G401 (cell line): ENCODE results near the gene TIMM44. TPM values are rescaled to one million over a fixed set of nuclear protein-coding genes. Genes with fewer than 3 reads are reported as not detected.
"Not testable (repeated sequence)": the region's sequence is repeated elsewhere in the genome, so short reads cannot be mapped to it uniquely, and the experiment has no call there.

Experiments used
- DNase-seq: peaks from one replicate; pipeline ENCODE4 v3.0.0-alpha.2; 2015; ENCODE audit warnings: low spot score
- in situ Hi-C: cut with HindIII; loops from 2 replicates; pipeline ENCODE4 v1.10.0; 2016; ENCODE audit warnings: low sequenced_read_pairs, mixed read lengths
- total RNA-seq: library from RNA; depleted of rRNA; stranded (reverse); fragments of >200 nt; shearing (Covaris generic); gene quantifications from 2 replicates; pipeline ENCODE4 v1.2.3, GENCODE V29; 2014

TIMM44 gene
- total RNA-seq, 1 experiment from 2014 or later: 168 TPM

DNA sequence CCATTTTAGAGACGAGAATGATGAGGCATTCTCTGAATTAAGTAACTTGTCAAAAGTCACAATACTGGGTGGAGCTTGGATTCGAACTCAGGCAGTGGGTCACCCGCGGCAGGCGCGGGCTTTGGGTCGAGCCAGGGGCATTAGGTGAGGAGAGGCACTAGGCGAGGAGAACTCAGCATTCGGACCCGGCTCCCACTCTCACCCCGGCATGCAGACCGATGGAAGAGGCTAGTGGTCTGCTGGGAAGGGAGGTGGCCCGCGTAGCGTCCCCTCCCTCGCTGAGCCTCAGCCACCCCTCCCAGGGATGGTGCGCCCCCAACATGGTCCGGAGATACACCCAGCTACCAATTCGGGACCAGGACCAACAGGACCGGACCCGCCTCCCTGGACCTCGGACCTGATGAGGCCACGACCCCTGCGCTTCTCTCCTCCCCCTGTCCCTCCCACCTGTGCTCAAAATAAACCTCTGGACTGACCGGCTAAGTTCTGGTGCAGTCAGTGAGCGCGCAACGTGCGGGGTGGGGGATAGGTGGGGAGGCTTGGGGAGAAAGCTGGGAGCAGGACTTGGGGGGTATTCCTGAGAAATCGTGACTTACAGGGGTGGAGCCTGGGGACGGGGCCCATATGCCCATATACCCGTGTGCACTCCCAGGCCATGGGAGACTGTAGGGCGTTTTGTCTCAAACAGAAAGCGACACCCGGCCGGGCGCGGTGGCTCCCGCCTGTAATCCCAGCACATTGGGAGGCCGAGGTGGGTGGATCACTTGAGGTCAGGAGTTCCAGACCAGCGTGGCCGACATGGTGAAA, 24.6 kb downstream of the TIMM44 start:
- no peak for DNase-seq
- in situ Hi-C loops: no loop called here

DNA sequence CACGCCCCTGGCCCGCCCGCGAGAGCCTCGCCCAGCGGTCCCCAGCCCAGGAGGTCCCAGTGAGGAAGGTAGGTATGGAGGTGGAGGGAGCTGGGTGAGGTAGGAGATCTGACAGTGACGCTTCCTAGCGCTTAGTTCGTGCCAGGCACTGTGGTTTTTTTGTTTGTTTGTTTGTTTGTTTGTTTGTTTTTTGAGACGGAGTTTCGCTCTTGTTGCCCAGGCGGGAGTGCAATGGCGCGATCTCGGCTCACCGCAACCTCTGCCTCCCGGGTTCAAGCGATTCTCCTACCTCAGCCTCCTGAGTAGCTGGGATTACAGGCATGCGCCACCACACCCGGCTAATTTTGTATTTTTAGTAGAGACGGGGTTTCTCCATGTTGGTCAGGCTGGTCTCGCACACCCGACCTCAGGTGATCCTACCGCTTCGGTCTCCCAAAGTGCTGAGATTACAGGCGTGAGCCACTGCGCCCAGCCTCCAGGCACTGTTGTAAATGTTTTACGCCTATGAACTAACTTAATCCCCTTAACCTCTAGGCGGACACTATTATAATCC, 25.3 kb downstream of the TIMM44 start:
- DNase-seq, in situ Hi-C loops: not testable (repeated sequence)

DNA sequence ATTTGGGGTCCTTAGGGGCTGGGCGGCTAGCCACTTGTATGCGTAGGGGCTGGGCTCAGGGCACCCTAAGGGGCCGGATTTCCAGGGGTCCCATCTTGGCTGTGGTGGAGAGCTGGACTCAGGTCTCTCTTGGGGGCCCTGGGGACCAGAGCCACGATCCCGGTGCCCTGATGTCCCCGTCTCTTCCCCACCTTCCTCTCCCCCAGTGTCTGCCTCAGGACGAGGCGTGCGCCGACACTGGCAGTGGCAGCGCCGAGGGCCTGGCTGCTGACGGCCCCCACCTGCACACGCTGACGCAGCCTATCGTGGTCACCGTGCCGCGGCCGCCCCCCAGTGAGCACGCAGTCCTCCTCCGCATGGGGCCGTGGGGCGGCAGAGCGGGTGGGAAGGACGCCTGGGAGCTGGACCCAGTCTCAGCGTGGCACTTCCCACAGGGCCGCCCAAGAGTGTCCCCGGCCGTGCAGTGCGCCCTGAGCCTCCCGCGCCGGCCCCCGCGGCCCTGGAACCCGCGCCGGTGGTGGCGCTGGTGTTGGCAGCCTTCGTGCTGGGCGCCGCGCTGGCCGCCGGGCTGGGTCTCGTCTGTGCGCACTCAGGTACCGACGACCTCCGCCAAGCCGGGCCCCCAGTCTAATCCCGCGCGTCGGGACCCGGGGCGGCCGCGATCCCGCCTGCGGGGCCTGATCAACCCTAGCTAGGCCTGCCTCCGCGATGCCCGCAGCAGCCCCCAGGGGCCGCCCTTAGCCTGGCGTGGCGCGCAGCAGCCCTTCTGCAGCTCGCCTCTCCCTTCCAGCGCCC, 26.0 kb downstream of the TIMM44 start:
- in situ Hi-C loops: no loop called here
- DNase-seq: peak; percentile 75

DNA sequence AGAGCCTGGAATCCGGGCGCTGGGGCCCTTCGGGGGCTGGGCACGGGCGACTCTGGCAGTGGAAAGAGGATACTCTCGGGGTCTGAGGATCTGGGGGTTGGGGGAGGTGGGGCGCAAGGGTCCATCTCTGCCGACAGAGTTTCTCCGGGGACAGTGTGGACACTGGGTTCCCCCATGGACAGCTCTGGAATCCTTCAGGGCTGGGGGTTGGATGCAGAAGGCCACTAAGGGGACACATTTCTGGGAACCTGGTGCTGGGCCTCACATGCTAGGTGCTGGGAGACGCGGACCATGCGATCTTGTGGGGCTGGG, 26.6 kb downstream of the TIMM44 start:
- in situ Hi-C loops: no loop called here

GRCh38 chr19:7916103-7916954, 27.1 kb downstream of the TIMM44 start:
- in situ Hi-C loops: no loop called here
- no peak for DNase-seq

More for the DNA sequence above, 26.6 kb downstream of the TIMM44 start:
- no peak for DNase-seq

DNA sequence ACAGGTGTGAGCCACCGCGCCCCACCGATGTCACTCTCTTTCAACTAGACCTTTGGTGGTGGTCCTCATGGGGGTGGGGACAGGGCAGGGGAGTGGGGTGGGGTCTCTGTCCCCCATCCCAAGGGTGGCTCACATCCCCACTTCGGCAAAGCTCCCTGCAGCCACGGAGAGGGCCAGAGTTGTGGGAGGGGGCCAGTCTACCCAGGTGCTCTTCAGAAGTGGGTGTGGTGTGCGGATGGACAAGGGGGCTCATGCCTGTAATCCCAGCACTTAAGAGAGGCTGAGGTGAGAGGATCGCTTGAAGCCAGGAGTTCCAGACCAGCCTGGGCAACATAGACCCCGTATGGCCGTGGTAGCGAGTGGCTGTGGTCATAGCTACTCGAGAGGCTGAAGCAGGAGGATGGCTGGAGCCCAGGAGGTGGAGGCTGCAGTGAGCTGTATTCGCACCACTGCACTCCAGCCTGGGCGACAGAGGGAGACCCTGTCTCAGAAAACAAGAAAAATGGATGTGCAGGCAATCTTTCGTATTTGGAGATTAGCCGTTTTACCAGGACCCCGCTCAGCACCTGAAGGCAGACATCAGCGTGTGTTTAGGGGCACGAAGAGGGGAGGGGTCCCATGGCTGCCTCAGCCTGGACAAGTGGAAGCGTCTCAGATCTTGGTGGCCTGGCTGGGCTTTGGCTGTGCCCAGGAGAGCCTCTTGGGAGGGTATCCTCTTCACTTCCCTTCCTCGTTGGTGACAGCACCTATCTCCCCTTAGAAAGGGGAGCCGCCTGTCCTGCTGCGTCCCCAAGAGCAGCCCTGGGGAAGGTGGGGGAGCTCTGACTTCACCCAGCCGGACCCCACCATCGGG, 28.0 kb downstream of the TIMM44 start:
- in situ Hi-C loops: no loop called here
- DNase-seq: no peak

GRCh38 chr19:7914598-7915045, 28.8 kb downstream of the TIMM44 start, which contains the start of gene TGFBR3L:
TGFBR3L (plus strand) TSS chr19:7914830.
- no peak for DNase-seq
- in situ Hi-C loops: no loop called here

DNA sequence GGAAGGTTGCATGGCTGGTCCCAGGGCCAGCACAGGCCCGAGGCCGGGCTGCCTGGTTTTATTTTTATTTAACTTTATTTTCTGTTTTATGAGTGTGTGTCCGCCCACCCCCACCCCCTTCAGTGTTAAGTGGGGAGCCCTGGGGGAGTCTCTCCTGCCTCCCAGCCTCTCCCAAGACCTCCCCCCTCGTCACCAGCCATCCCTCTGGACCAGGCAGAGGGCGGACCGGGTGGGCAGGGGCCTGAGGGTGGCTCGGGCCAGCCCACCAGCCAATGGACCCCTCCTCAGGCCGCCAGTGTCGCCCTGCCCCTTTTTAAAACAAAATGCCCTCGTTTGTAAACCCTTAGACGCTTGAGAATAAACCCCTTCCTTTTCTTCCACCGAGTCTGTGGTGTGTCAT, 29.4 kb downstream of the TIMM44 start:
- in situ Hi-C loops: no loop called here
- no peak for DNase-seq

DNA sequence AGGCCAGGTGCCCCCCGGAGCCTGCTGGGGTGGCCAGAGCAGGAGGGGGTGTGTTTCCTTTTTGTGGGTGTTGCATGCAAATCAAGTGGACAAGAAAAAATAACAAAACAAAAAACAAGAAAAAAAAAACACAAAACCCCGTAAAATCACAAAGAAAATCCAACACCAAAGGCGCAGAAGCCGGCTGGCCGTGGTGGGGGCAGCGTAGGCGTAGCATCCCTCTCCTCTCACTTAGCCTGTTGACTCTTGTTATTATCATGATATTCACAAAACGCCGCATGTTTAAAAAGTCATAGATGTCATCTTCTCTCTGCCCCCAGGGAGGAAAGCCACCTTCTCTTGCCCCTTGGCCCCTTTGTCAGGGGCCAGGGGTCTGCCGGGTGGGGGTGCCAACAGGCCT, 29.8 kb downstream of the TIMM44 start:
- DNase-seq: no peak
- in situ Hi-C loops: no loop called here

DNA sequence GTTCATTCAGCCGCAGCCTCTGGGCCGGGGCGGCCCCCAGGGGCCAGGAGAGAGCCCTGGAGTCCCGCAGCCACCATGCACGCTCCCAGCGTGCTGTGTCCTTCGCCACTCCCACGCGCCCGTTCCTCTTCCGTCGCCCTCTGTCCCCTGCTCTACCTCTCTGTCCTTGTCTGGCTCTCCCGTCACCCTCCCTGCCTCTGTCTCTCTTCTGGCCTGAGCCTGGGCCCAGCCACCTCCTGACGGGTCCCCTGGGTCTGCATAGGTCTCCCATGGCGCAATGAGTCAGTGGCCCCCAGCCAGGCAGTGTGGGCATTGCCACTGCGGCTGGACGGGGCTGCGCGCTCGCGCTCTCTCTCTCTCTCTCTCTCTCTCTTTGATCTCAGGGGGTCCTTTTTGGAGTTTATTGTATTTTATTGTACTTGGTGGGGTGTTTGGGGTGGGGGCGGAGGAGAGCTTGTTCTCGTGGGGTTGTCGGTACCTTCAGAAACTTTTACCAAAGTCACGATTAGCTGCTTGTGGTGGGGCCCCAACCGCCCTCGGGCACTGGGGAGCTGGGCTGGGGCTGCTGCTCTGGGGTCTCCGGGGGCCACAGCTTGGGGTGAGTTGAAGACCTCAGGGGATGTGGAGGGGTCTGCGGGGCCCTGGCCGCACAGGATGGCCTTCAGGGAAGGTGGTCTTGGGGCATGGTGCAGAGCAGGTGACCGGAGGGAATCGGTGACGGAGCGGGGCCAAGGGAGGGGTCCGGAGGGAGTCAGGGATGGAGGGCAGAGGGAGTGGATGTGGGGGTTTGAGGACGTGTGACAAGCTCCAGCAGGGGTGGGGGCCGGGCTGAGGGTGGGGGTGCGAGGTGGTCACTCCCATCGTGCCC, 30.5 kb downstream of the TIMM44 start:
- in situ Hi-C loops: no loop called here
- DNase-seq: no peak

DNA sequence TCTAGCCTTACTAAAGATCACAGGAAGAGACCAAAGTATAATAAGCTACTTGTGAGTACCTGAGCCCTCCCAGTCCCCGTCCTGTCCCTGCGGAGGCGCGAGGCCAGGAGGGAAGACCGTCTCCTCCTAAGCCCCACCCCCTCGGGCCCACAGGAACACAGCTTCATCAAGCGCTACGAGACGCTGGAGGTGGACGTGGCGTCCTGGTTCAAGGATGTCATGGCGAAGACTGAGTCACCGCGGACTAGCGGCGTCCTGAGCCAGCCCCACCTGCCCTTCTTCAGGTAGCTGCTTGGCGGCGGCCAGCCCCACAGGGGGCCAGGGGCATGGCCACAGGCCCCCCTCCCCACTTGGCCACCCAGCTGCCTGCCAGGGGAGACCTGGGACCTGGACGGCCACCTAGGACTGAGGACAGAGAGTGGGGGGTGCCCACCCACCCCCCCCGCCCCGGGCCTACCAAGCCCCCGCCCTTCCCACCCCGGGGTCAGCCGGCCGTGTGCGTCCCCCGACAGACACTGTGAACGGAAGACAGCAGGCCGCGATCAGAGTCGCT, 31.2 kb downstream of the TIMM44 start:
- no peak for DNase-seq
- in situ Hi-C loops: no loop called here

GRCh38 chr19:7911508-7912143, 31.8 kb downstream of the TIMM44 start:
- in situ Hi-C loops: no loop called here
- DNase-seq: no peak

DNA sequence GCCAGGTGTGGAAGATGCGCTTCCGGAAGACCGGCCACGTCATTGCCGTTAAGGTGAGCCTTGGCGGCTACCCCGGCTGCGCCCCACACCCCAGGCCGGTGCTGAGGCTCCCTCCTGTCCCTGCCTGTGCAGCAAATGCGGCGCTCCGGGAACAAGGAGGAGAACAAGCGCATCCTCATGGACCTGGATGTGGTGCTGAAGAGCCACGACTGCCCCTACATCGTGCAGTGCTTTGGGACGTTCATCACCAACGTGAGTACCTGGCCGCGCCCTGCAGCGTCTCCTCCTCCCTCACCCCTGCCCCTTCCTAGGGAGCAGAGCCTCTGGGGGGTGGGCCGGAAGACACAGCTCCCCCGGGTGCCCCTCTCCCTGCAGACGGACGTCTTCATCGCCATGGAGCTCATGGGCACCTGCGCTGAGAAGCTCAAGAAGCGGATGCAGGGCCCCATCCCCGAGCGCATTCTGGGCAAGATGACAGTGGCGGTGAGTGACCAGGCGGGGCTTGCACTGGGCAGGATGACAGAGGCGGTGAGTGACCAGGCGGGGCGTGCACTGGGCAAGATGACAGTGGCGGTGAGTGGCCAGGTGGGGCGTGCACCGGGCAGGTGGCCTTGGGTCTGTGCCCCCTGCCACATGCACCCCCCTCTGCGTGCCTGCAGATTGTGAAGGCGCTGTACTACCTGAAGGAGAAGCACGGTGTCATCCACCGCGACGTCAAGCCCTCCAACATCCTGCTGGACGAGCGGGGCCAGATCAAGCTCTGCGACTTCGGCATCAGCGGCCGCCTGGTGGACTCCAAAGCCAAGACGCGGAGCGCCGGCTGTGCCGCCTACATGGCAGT, 32.9 kb downstream of the TIMM44 start:
- in situ Hi-C loops: no loop called here

DNA sequence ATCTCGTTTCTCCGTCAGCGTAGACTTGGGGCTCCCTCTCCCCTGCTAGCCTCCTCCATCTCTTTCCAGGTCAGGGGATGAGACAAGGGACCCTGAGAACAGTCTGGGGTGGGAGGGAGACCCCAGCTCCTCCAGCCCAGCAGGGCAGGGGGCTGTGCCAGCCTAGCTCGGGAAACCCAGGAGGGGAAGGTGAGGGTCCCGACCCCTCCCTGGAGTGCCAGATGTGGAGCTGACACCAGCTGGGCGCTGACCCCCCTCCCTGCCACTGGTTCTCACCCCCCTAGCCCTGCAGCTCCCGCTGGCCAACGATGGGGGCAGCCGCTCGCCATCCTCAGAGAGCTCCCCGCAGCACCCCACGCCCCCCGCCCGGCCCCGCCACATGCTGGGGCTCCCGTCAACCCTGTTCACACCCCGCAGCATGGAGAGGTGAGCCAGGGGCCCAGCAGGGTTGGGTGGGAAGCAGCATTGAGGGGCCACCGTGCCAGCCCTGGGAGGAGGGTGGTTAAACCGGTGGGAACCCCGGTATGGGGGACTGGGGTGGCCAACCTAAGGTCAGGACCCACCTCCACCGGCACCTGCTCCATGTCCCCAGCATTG, 33.9 kb downstream of the TIMM44 start:
- no peak for DNase-seq
- in situ Hi-C loops: no loop called here

More for the DNA sequence above, 32.9 kb downstream of the TIMM44 start:
- peak; percentile 51 for DNase-seq

GRCh38 chr19:7908742-7909461, 34.6 kb downstream of the TIMM44 start:
- in situ Hi-C loops: no loop called here
- DNase-seq: peak; percentile 50
